Small intestine (tissue), 7 donors: Measurements from ENCODE around the gene NAGK. TPM values are rescaled to one million over a fixed set of nuclear protein-coding genes. Genes with fewer than 3 reads are reported as not detected.

Experiments
- DNase-seq, 2 donors: peaks; one replicate each; pipeline versions ENCODE4 v3.0.0 to v3.0.0-alpha.2; 2013
- FAIRE-seq: peaks from 2 replicates; lab custom pipeline; 2012; peaks lifted over from hg19 to GRCh38; lab: Jason Lieb, UNC
- H3K27ac ChIP-seq, 3 donors: one replicate each; pipeline ENCODE4 v1.5.1; 2013; ENCODE audit warnings: low read length in 2 of 3, mild to moderate bottlenecking in 2 of 3, control low read depth in 1 of 3, inconsistent platforms in 1 of 3, low read depth in 1 of 3, moderate library complexity in 1 of 3
- H3K27me3 ChIP-seq, 3 donors: one replicate each; pipeline ENCODE4 v1.6.1; 2013; ENCODE audit warnings: low read length in 3 of 3, inconsistent platforms in 1 of 3; ENCODE audit not compliant: control insufficient read depth in 3 of 3, insufficient read depth in 3 of 3
- H3K36me3 ChIP-seq, 3 donors: one replicate each; pipeline ENCODE4 v1.6.1; 2013; ENCODE audit warnings: low read length in 3 of 3, inconsistent platforms in 1 of 3, low read depth in 1 of 3, mild to moderate bottlenecking in 1 of 3, moderate library complexity in 1 of 3; ENCODE audit not compliant: control insufficient read depth in 3 of 3, insufficient read depth in 2 of 3
- H3K4me1 ChIP-seq, 3 donors: one replicate each; pipeline ENCODE4 v1.6.1; 2013; ENCODE audit warnings: low read length in 2 of 3, inconsistent platforms in 1 of 3, low read depth in 1 of 3, mild to moderate bottlenecking in 1 of 3, moderate library complexity in 1 of 3; ENCODE audit not compliant: control insufficient read depth in 3 of 3, insufficient read depth in 2 of 3
- H3K4me3 ChIP-seq, 3 donors: one replicate each; pipeline ENCODE4 v1.5.1; 2013; ENCODE audit warnings: low read length in 3 of 3, control low read depth in 1 of 3, inconsistent platforms in 1 of 3, low read depth in 1 of 3, mild to moderate bottlenecking in 1 of 3, moderate library complexity in 1 of 3
- H3K9me3 ChIP-seq, 2 donors: one replicate each; pipeline ENCODE4 v1.6.1; 2013; ENCODE audit warnings: low read depth in 1 of 2, low read length in 1 of 2; ENCODE audit not compliant: control insufficient read depth in 2 of 2, insufficient read depth in 1 of 2
- WGBS, 3 donors: extraction: QIAGEN DNeasy Blood & Tissue Kit; methylation state at CpG; one replicate each; pipeline ENCODE4 v1.1.7; 2013; 5-methylcytosine and 5-hydroxymethylcytosine counted together
- polyA plus RNA-seq, 4 donors: library from polyadenylated mRNA; stranded (reverse) in 3 of 4; unstranded in 1 of 4; fragments of 200-250 nt in 3 of 4; fragments of 120-200 nt in 1 of 4; gene quantifications; one replicate each; pipeline versions ENCODE4 v1.2.1 to v1.2.3, GENCODE V29; 2013
- donor health status: healthy with polysubstance abuse.
- donor health status: control.
- donor health status: control.
- donor health status: Bipolar disorder and iron deficiency.
- donor health status: healthy.

NAGK gene
- polyA plus RNA-seq, 4 donors = 54.8 to 81.0 (median 73.9) TPM

DNA sequence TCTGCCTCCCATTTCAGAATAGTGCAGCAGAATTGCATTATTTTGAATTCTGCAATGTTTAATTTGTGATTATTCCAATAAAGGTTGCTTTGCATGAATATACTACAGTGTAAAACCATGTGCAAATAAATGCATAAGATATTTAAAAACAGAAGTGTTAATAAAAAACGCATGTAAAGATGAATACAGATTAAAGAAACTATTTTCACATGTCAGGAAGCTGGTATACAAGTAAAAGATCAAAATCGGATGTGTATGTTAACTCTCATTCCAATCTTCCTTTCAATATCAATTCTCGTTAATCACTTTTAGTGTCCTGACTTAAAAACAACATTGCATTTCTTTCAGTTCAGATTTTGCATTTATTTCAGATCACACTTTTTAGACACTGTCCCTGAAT is 58.5 kb downstream of the NAGK start:
- Histone ChIP-seq H3K36me3 (peaks cover 0 to 13% (median 3%) of the 10 kb centered on the region in 3 donors), H3K4me1 (peaks cover 0 to 2% (median 2%) of the 10 kb centered on the region in 3 donors), H3K9me3 (peaks cover 0 to 6% of the 10 kb centered on the region in 2 donors), H3K27ac (no peak overlapping the region), H3K4me3 (no peak overlapping the region), H3K27me3 (no peaks in the 10 kb centered on the region)
- DNase-seq (no peak), FAIRE-seq (no peak)
- 69 to 78% (median 77%) methylated on average over 3 of the region's 3 CpGs for WGBS, 3 donors

Other genes with a start within 250 kb of the NAGK start
- 1 to 10 TPM in 1 of 4 donors, under 1 TPM in 3; 0.13 to 2.6 (median 0.38) TPM for gene CLEC4F, start 248.0 kb upstream of the NAGK start, polyA plus RNA-seq
- under 1 TPM in 3 of 4 donors, not detected in 1; 0.10 to 0.97 (median 0.81) TPM for gene CD207, start 232.8 kb upstream of the NAGK start, polyA plus RNA-seq
- gene VAX2, start 168.1 kb upstream of the NAGK start, polyA plus RNA-seq = 1 to 10 TPM in 2 of 4 donors, under 1 TPM in 2; 0.13 to 1.1 (median 0.73) TPM
- gene ATP6V1B1, start 132.7 kb upstream of the NAGK start, polyA plus RNA-seq = 1 to 10 TPM in 1 of 4 donors, under 1 TPM in 1, not detected in 2; 0.21 to 2.5 TPM
- gene ANKRD53, start 90.0 kb upstream of the NAGK start, polyA plus RNA-seq = 1 to 10 TPM; 1.7 to 2.4 (median 2.2) TPM
- gene TEX261, start 73.8 kb upstream of the NAGK start, polyA plus RNA-seq = 10 to 100 TPM in 3 of 4 donors, 1 to 10 TPM in 1; 9.8 to 49.8 (median 29.0) TPM
- gene MCEE, start 61.6 kb downstream of the NAGK start, polyA plus RNA-seq = 10 to 100 TPM; 16.3 to 43.6 (median 31.5) TPM
- gene MPHOSPH10, start 62.0 kb downstream of the NAGK start, polyA plus RNA-seq = 10 to 100 TPM; 14.3 to 31.2 (median 18.5) TPM
- 1 to 10 TPM in 2 of 4 donors, under 1 TPM in 2; 0.45 to 4.8 (median 1.4) TPM for gene PAIP2B, start 158.5 kb downstream of the NAGK start, polyA plus RNA-seq